C4-2B (cell line): ENCODE results near the gene GSTT2B.

Experiments
- ZFX ChIP-seq: fragments of 450-650 bp; IDR thresholded peaks from 2 replicates; pipeline ENCODE4 v1.6.1; 2017
- TF ChIP-seq, protein P1 (sequence below): fragments of 450-650 bp; conservative IDR thresholded peaks from 2 replicates; pipeline ENCODE4 v1.5.1; 2017; ENCODE audit warnings: mild to moderate bottlenecking

DNA sequence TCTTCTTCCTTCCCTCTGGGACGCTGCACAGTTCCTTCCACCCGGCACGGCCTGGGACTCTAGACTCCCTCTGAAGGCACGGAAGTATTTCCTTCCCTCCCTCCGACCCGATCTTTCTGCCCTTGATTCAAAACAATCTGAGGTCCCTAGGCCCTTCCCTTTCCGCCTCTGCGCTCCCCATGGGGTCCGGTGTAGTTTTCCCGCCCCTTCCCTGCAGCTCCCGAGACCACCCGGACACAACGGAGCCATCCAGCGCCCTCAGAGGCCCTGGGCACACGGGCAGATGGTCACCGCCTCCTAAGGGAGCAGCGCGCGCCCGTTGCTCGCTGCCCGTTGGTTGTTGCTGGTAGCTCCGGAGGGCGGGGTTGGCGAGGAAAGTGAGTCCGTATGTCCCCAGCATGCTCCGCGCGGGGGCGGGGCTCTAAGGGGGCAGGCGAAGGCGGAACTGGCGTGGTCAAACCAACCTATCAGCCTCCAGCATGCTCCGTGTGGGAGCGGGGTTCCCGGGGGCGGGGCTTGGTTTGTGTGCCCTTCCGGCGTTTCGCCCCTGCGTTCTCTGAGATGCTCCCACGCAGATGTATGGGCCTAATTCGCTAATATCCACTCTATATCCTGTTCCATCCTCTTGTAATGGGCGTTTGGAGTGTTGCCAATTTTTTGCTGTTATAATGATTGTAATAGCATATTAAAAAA lies 47.2 kb downstream of the GSTT2B start:
- TF ChIP-seq, protein P1, sequence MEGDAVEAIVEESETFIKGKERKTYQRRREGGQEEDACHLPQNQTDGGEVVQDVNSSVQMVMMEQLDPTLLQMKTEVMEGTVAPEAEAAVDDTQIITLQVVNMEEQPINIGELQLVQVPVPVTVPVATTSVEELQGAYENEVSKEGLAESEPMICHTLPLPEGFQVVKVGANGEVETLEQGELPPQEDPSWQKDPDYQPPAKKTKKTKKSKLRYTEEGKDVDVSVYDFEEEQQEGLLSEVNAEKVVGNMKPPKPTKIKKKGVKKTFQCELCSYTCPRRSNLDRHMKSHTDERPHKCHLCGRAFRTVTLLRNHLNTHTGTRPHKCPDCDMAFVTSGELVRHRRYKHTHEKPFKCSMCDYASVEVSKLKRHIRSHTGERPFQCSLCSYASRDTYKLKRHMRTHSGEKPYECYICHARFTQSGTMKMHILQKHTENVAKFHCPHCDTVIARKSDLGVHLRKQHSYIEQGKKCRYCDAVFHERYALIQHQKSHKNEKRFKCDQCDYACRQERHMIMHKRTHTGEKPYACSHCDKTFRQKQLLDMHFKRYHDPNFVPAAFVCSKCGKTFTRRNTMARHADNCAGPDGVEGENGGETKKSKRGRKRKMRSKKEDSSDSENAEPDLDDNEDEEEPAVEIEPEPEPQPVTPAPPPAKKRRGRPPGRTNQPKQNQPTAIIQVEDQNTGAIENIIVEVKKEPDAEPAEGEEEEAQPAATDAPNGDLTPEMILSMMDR: no peak
- TF ChIP-seq ZFX: no peak
